Fibroblast of gingiva (primary cell): ENCODE measurements around the gene ROR1.
"Not testable (repeated sequence)": the region's sequence is repeated elsewhere in the genome, so short reads cannot be mapped to it uniquely, and the experiment has no call there.

Source experiments
- DNase-seq: peaks from one replicate; pipeline ENCODE4 v3.0.0-alpha.2; 2011; ENCODE audit warnings: low read depth

ROR1 gene

GRCh38 chr1:64061430-64062104, 287.8 kb downstream of the ROR1 start:
- no peak for DNase-seq

- no peak for DNase-seq
These were observed 288.7 kb downstream of the ROR1 start for GRCh38 chr1:64062529-64062928.

- no peak for DNase-seq
These were observed 289.2 kb downstream of the ROR1 start for GRCh38 chr1:64062941-64063581.

GRCh38 chr1:64065571-64065970, 291.8 kb downstream of the ROR1 start:
- no peak for DNase-seq

GRCh38 chr1:64072089-64072793, 298.4 kb downstream of the ROR1 start:
- peak; percentile 42 for DNase-seq

- peak; percentile 81 for DNase-seq
These were observed 299.9 kb downstream of the ROR1 start for GRCh38 chr1:64073705-64074104.

- DNase-seq, result no peak
These were observed 300.9 kb downstream of the ROR1 start for GRCh38 chr1:64074767-64075166.

- no peak for DNase-seq
These were observed 303.6 kb downstream of the ROR1 start for GRCh38 chr1:64077281-64077940.

GRCh38 chr1:64080941-64081562, 307.2 kb downstream of the ROR1 start:
- DNase-seq, result peak; percentile 34

- peak; percentile 70 for DNase-seq
These were observed 308.6 kb downstream of the ROR1 start for GRCh38 chr1:64082459-64082858.

- DNase-seq, result no peak
These were observed 310.6 kb downstream of the ROR1 start for GRCh38 chr1:64084451-64084850.

GRCh38 chr1:64087768-64088167, 314.0 kb downstream of the ROR1 start:
- peak; percentile 75 for DNase-seq

GRCh38 chr1:64090436-64090835, 316.6 kb downstream of the ROR1 start:
- peak; percentile 53 for DNase-seq

- no peak for DNase-seq
These were observed 319.1 kb downstream of the ROR1 start for GRCh38 chr1:64092851-64093371.

GRCh38 chr1:64093941-64094340, 320.1 kb downstream of the ROR1 start:
- DNase-seq, result peak; percentile 88

- DNase-seq, result no peak
These were observed 322.0 kb downstream of the ROR1 start for GRCh38 chr1:64095832-64096231.

GRCh38 chr1:64097859-64098258, 324.0 kb downstream of the ROR1 start:
- DNase-seq, result no peak

- DNase-seq, result no peak
These were observed 324.6 kb downstream of the ROR1 start for GRCh38 chr1:64098436-64098835.

- no peak for DNase-seq
These were observed 325.2 kb downstream of the ROR1 start for GRCh38 chr1:64098846-64099582.

- peak; percentile 21 for DNase-seq
These were observed 327.0 kb downstream of the ROR1 start for GRCh38 chr1:64100791-64101190.

GRCh38 chr1:64104585-64104984, 330.8 kb downstream of the ROR1 start:
- not testable (repeated sequence) for DNase-seq
